HG02840 (cell line): ENCODE measurements around the gene ZNF239.
A peak's percentile ranks its signal among the peaks of the same experiment; 100 is the strongest.
"Not testable (repeated sequence)": the region's sequence is repeated elsewhere in the genome, so short reads cannot be mapped to it uniquely, and the experiment has no call there.

Experiments used
- ATAC-seq: cut with Tn5 transposase; IDR thresholded peaks from one replicate; pipeline ENCODE4 v1.9.1; 2021; ENCODE audit warnings: mild to moderate bottlenecking, moderate library complexity, moderate number of reproducible peaks; ENCODE audit not compliant: unreplicated experiment, low FRiP score

Gene ZNF239

GRCh38 chr10:43574001-43574892 lies at the start of gene ZNF239:
ZNF239 (minus strand) TSS chr10:43574616; CDS start chr10:43558079, 16,537 bp downstream.
- peak; percentile 91 for ATAC-seq

GRCh38 chr10:43623351-43623750 lies 48.9 kb upstream of the ZNF239 start:
- no peak for ATAC-seq

DNA sequence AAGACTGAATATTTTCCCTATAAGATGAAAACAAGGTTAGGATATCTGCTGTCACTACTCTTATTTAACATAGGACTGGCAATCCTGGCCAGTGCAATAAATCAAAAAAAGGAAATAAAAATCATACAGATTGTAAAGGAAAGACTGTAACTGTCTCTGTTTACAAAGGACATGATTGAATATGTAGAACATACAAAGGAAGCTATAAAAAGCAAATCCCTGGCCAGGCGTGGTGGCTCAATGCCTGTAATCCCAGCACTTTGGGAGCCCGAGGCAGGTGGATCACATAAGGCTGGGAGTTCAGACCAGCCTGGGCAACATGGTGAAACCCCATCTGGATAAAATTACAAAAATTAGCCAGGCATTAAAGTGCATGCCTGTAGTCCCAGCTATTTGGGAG lies 47.6 kb upstream of the ZNF239 start:
- ATAC-seq, result no peak

- ATAC-seq, result no peak
Measured at GRCh38 chr10:43619368-43619767, 45.0 kb upstream of the ZNF239 start.

- no peak for ATAC-seq
Measured at GRCh38 chr10:43616697-43617370, 42.4 kb upstream of the ZNF239 start.

- ATAC-seq, result no peak
Measured at GRCh38 chr10:43610636-43611035, 36.2 kb upstream of the ZNF239 start.

- no peak for ATAC-seq
Measured at GRCh38 chr10:43607199-43607573, 32.8 kb upstream of the ZNF239 start.

DNA sequence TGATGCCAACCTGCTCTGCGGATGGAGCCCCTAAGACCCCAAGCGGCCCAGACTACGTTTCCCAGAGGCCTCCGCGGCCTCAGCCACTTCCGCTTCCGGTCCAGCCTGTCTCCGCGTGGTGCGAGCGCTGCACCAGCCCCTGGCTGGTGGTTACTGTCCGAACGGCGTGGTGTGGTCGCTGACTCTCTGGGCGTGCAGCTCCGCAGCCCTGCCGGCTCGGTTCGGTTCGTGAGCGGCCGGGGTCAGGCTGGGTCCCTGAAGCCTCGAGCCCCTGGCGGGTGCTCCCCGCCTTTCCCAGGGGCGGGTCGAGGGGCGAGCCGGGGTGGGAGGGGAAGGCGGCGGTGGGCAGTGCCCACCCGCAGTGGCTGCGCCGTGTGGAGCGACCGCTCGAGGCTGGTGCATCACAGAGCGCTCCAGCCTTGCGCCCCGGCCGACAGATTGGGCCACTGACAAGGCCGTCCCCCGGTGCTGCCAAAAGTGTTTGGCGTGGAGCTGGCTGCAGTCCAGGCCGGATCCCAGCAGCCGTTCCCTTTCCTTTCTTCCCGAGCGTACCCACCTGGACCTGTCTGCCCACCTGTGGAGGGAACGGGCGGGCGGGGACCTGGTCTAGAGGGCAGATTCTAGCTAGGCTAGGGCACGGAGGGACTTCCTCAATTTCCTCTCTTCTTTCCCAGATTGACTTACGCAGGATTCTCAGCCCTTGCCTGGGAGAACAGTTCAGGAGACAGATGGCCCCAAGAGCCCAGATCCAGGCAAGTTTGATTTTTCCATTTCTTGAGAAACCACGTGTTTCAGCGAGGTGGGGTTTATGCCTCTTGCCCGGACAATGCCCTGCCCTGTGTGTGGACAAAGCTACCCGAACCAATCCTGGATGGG lies 32.1 kb upstream of the ZNF239 start, which contains the start of gene ZNF485:
ZNF485 (plus strand) TSS at position 116 of the 876 bp plus-strand sequence; CDS start at position 729, 613 bp downstream.
- ATAC-seq, result peak; percentile 95

DNA sequence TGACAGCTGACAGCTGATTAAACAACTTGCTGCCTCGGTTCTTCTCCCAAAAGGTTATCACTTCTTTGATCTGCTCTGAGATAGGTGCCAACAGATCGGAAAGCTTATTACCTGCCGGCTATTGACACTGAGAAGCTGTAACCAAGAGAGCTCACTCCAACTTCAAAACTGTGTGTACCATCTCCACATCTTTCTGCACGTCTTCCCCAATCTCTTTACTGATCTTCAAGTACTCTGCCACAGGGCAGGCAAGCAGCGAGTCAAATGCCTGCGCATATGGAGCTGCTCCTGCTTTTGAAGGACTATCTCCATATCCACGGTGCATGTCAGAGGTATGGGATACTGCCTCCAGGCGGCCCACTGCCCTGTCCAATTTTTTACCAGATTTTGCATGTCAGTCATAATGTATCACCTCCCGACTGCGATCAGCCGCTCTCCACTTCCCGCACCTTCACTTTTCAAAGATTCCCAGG lies 31.5 kb upstream of the ZNF239 start:
- peak; percentile 27 for ATAC-seq

GRCh38 chr10:43601576-43601975 lies 27.2 kb upstream of the ZNF239 start:
- not testable (repeated sequence) for ATAC-seq

GRCh38 chr10:43599333-43599732 lies 24.9 kb upstream of the ZNF239 start:
- no peak for ATAC-seq

DNA sequence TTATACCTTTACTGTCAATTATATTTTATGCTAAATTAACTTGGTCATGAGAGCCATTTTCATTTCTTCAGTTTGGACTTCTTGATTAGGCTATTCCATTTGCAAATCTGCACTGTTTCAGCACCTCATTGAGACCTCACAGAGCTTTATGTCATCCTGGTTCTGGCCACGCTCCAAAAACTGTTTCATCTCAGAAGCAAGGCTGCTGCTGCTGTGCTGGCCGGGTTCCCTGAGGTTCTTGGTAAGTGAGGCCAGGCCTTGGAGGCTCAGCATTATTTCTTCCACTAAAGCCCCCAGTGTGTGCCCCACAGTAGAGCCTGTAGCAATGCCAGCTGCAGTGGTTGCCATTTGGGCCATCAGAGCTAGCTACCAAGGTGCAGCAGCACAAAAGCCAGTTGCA lies 24.0 kb upstream of the ZNF239 start:
- no peak for ATAC-seq

DNA sequence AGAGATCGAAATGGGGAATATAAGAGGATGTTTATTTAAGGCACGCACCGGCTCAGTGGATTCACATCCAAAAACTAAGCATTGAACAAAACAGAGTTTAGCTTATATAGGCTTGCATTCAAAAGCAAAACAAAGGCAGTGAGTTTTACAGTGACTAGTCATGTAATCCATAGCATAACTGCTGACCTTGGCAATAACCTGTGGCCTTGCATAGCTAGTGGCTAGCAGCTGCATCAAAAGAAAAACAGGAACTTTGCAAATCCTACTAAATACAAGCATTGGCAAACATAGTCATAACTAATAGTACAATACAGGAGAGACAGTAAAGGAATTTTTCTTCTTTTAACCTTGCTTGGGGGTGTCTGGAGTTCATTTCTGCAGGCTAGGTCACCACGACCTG lies 22.1 kb upstream of the ZNF239 start:
- ATAC-seq, result no peak

DNA sequence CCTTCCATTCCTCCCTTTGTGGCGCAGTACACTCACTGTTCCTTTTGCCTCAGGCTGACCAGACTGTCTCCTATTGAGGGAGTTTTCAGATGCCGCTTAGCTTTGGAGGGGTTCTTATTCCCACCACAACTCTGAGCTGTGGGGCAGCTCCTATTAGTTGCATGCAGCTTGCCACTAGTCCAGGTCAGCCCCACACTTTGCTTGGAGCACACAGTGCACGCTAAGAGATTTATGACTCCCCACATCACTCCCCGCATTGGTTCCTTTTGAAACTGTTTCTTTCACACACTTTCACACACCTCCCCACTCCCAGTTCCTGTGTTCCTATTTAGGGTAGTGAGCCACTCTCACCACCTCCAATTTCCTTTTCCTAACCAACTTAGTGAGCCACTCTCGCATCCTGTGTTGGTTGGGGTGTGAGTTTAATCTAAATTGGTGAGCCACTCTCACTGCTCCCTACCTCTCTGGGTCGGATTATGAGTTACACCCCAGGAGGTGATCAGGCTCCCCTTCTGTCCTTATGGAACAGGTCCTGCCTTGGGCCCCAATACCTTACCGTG lies 21.4 kb upstream of the ZNF239 start:
- no peak for ATAC-seq

DNA sequence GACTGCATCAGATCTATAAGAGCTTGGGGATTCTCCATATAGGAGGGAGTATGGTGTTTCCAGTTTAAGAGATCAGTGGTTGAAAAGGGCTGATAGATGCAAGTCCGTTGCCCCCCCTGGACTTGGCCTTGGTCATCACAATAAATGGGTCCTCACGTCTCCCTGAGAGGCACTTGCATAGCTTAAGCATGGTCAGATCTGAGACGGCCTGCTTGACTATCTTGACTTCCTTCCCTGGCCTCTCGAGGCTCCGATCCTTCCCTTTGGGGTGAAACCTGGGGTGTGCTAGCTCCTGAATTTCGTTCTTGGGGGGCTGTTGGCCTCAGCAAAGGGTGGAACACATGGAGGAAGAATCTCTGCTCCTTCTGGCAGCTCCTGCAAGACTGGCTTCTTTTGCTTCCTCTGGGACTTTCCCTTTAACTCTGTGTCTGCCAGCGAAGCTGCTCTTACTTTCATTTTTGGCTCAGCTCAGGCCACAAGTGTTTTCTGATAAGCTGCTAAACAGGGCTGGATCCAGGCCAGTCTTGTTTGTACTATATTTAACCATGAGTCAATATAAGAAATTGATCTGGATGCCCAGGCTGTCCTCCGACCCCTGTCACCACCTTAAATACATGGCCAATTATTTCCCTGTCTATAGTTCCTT lies 20.7 kb upstream of the ZNF239 start:
- ATAC-seq, result peak; percentile 97

GRCh38 chr10:43591303-43591904 lies 17.0 kb upstream of the ZNF239 start:
- no peak for ATAC-seq

DNA sequence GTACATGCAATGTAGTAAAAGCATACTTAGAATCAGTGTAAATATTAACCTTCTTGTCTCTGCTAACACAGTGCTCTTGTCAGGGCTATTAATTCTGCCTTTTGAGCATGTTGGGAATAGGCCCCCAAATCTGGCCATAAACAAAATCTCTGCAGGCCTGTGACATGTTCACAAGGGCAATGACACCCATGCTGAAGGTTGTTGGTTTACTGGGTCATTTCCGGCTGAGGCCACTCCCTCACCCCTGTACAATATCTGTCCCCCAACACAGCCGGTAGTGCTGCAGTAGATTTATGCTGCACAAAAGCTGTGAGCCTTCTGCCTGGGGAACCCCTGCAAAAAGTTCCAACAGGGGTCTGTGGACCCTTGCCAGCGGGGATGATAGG lies 12.3 kb upstream of the ZNF239 start:
- ATAC-seq, result not testable (repeated sequence)

GRCh38 chr10:43585981-43586729 lies 11.7 kb upstream of the ZNF239 start:
- no peak for ATAC-seq

DNA sequence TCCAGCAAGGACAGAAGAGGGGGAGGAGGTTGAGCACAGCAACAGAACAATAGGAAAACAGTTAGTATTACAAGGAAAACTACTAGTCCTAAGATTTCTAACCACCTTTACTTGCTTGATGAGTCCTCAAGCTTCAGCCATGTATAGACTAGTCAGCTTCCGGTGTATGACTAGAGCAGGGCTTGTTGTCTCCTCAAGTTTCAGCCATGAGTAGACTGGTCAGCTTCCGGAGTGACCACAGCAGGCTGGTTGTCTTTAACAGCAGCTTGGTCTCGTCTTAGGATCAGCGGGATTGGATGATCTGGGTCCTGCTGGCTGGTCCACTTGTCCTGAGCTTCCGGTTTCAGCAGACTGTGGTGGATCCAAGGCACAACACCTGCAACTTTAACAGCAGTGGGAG lies 10.6 kb upstream of the ZNF239 start:
- no peak for ATAC-seq
